Right lung (tissue), 10 donors: ENCODE data around the gene DHX58. TPM values are rescaled to one million over a fixed set of nuclear protein-coding genes. Genes with fewer than 3 reads are reported as not detected.
A peak's percentile ranks its signal among the peaks of the same experiment; 100 is the strongest.
"Not testable (repeated sequence)": the region's sequence is repeated elsewhere in the genome, so short reads cannot be mapped to it uniquely, and the experiment has no call there.

Experiments
- DNase-seq, 2 donors: peaks; one replicate each; pipeline ENCODE4 v3.0.0-alpha.2; 2013
- long read RNA-seq, 8 donors: transcript quantifications; one replicate each; lab custom pipeline, GENCODE V29; 2026
- polyA plus RNA-seq, 5 donors: library from polyadenylated mRNA; unstranded; fragments of 120-200 nt; gene quantifications; one replicate each; pipeline versions ENCODE4 v1.2.1 to v1.2.3, GENCODE V29; 2013; ENCODE audit warnings: inconsistent platforms in 1 of 5, low replicate concordance in 1 of 5; ENCODE audit not compliant: insufficient read length in 5 of 5, insufficient read depth in 1 of 5

Gene DHX58
- polyA plus RNA-seq = 10 to 100 TPM; 13.9 to 20.1 (median 18.8) TPM
- long read RNA-seq, donor 1, partial matches to known transcripts = 0 of 4 reads
- long read RNA-seq, donor 1, other reads (novel, unspliced or antisense) = 0 of 4 reads
- long read RNA-seq, donor 2 = 0 reads
- long read RNA-seq, donor 3, partial matches to known transcripts = 0 of 4 reads
- long read RNA-seq, donor 3, other reads (novel, unspliced or antisense) = 0 of 4 reads
- long read RNA-seq, donor 4 = 0 reads
- long read RNA-seq, donor 5, partial matches to known transcripts = 0 of 1 reads
- long read RNA-seq, donor 5, other reads (novel, unspliced or antisense) = 0 of 1 reads
- long read RNA-seq, donor 6, partial matches to known transcripts = 0 of 3 reads
- long read RNA-seq, donor 6, other reads (novel, unspliced or antisense) = 0 of 3 reads
- long read RNA-seq, donor 7, partial matches to known transcripts = 0 of 2 reads
- long read RNA-seq, donor 7, other reads (novel, unspliced or antisense) = 0 of 2 reads
- long read RNA-seq, donor 8 = 0 reads

DNA sequence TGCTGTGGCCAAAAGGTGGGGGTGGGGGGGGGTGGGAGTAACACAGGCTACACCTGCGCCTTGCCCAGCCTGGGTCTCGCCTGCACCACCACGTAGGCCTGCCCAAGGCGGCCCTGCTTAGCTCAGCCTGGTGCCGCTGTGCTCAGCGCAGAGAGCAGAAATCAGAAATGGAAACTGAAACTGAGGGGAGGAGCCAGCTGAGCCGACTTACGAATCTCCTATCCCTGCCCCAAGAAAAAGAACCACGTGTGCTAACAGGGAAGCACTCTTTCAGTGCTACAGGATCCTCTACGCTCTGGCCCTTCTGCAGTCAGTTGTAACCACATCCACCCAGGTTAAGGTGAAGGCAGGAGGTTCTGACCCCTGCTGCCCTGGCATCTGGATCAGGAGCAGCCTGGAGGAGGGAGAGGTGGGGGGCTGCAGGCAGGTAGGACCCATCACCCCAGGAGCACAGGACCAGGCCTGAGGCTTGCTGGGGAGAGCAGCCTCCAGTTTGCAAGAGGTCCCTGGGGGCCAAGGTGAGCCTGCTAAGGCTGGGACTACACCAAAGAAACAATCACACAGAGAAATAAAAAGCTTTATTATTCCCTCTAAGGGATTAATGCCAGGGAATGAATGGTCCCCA is at the start of gene DHX58:
DHX58 (minus strand) TSS at position 163 of the 625 bp plus-strand sequence. CDS start 822 bp downstream, outside the sequence.
- DNase-seq = peak; percentile 72 to 75

GRCh38 chr17:42160531-42160910 is 48.0 kb upstream of the DHX58 start:
- DNase-seq = peak in 1 of 2 donors; percentile 50

GRCh38 chr17:42159796-42160530 is 47.4 kb upstream of the DHX58 start:
- no peak for DNase-seq

- no peak for DNase-seq
These were observed 43.1 kb upstream of the DHX58 start for GRCh38 chr17:42155614-42156045.

GRCh38 chr17:42153919-42154742 is 41.6 kb upstream of the DHX58 start:
- no peak for DNase-seq

DNA sequence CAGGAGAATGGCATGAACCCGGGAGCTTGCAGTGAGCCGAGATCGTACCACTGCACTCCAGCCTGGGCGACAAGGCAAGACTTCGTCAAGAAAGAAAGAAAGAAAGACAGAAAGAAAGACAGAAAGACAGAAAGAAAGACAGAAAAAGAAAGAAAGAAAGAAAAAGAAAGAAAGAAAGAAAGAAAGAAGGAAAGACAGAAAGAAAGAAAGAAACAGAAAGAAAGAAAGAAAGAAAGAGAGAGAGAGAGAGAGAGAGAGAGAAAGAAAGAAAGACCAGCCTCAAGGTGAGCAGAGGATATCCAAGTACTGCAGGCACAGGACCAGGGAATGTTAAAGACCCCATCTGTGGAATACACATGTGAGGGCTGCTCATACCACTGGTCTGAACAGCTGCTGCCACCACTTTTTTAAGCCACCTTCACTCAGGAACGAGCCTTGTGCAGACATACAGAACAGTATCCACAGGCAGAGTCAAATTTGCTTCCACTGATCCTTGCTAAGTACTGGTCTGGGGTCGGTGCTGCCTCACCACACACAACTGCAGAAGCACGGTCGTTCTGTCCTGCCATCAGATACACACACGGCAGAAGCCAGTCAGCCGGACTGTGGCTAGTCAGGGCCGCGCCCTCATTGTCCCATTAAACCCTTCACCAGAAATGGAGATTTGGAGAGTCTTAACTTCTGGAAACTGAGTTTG is 34.5 kb upstream of the DHX58 start:
- DNase-seq = no peak

- DNase-seq = not testable (repeated sequence)
These were observed 30.6 kb upstream of the DHX58 start for GRCh38 chr17:42143138-42143537.

- no peak for DNase-seq
These were observed 29.9 kb upstream of the DHX58 start for GRCh38 chr17:42142371-42142896.

DNA sequence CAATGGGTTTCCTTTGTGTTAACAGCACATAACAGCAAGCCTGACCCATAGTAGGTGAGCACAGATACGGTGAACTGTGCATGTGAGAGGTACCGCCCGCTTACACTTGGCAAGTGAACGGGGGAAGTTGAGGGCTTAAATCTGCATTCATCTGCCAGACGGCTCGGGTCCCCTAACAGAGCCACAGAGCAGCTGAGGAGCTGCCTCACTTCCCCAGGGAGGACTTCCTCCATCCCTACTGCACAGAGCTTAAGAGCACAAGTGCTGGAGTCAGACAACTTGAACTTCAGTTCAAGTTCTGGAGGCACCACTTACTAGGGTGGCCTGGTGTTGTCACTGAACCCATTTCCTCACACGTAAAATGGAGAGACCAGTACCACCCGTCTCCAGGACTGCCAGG is 28.9 kb upstream of the DHX58 start:
- no peak for DNase-seq

GRCh38 chr17:42140690-42141089 is 28.2 kb upstream of the DHX58 start:
- DNase-seq = not testable (repeated sequence)

- DNase-seq = no peak
These were observed 26.4 kb upstream of the DHX58 start for GRCh38 chr17:42138749-42139492.

DNA sequence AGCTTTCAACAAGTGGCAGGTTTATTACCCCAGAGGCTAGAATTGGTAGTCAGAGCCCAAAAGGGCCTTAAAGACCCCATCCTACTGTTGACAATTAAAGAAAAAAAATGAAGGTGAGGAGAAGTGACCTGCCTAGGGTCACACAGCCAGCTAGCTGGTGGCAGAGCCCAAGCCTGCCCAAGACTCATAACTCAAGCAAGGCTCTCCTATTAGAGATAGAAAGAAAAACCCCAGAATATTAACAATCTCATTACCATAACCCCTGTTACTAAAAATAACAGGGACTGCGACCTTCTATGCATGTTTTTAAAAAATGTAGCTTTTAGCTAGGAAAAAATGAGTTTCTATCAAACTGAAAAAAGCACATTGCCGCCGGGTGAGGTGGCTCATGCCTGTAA is 24.1 kb upstream of the DHX58 start:
- no peak for DNase-seq

DNA sequence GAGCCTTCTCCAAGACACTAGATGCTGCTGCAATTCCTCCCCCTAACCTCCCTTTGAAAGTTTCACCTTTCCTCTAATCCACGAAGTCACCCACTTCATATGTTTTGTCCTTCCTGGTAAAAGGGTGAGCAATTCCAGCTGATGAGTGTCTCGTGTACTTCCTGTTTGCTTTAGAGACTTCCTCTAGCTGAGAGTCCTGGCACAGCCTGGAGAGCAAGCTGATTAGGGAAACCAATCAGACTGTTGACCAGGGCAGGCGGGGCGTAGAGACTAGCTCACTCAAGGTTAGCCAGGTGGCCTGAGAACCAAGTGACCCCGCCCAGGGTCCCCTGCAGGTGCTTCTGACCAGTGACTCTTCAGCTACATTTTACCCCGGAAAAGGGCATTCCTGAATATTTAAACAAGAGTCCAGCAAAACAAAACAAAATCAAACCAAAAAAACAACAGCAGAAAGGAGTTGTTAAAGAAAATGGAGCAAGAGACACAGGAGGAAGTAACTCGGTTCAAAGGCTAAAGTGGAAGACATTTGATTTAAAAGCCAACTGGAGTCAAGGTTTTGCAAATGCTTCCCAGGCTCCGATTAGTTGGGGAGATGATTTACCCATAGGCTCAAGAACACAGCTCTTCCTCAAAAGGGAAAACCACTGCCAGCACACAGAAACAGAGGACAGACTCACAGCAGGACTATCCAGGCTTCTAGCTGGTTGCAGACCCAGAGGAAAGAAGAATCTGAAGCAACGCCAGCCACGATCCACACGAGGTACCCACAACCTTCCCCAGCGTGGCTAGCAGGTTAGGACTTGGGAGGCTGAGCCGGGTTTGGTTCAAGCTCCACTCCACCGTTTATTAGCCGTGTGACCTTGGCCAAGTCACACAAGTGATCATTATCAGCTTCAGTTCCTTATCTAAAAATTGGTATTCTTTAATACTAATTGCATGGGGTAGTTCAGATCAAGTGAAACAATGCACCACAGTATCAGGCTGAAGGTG is 23.4 kb upstream of the DHX58 start:
- DNase-seq = peak in 1 of 2 donors; percentile 45

GRCh38 chr17:42135151-42135550 is 22.6 kb upstream of the DHX58 start:
- DNase-seq = no peak

DNA sequence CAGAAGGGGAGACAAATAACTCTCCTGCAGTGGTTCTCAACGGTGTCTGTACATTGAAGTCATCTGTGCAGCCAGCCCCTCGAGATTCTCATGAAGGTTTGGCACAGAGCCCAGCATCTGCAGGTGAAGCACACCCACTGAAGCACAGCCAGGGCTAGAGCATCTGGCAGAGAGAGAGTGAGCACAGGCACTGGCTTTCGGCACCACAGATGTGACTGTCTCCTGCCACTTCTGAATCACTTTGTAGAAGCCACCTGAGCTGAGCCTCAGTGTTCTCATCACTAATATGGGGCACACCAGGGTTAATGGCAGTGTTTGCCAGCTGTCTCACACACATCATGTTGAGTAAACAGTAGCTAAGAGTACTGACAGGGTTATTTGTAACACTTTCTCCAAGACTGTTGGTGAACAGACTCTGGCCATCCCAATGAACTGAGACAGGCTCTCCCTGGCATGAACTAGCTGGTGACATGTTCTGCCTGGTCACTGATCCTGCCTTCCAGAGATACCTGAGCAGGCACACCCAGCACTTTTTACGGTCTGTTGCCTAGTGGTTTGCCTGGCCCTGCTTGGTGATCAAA is 21.0 kb upstream of the DHX58 start:
- DNase-seq = no peak

DNA sequence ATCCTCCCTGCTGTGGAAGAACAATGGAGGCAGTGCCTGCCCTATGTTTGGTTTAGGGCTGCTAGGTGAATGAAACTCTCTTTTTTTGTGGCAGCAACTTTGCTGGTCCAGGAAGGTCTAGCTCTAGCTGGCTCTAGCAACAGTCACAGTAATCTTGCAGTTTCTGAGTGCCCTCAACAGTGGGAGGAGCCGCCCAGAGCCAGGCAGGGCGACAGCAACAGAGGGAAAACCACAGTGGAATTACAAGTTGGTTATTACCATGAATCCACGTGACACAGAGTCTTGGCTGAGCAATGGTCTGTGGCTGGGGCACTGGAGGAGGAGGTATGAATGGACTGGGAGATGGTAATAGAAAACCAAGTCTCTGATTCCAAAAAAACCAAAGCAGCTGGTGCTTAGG is 20.4 kb upstream of the DHX58 start:
- DNase-seq = peak; percentile 36 to 44

DNA sequence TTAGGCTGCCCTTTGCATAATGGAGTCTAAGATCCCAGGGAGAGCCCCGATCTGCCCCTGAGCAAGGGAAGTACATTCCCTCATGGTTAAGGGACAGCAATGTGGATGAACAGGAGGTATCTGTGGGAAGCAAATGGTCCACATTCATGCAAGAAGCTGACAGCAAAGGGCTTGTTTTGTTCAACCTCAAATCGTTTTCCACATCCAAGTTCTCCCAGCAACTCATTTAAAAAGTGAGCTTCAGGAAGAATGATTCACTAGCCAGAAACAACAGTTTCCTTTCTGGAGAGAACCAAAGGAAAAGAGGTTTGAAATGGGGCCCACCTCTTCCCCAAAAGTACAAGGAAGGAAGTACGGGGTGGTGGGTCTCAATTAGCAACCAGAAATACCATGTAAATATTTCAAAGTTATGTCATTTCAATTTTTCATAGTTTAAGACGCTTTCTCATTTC is 19.5 kb upstream of the DHX58 start:
- no peak for DNase-seq

DNA sequence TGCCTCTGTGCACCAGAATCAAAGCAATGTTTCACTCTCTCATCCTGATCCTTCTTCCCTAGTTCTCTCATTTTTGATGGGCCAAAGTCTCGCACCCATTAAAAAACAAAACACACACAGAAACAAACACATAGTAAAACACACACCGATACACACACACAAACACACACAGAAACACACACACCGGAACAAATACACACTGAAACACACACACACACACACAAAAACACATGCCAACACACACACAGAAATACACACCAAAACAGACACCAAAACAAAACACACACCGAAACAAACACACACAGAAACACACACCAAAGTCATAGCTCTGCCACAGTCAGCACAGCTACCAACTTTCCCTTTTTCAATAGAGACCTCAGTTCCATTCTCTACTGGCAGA is 18.7 kb upstream of the DHX58 start:
- no peak for DNase-seq
